ENCODE measurements around the gene ARFIP2.

ARFIP2 gene

DNA sequence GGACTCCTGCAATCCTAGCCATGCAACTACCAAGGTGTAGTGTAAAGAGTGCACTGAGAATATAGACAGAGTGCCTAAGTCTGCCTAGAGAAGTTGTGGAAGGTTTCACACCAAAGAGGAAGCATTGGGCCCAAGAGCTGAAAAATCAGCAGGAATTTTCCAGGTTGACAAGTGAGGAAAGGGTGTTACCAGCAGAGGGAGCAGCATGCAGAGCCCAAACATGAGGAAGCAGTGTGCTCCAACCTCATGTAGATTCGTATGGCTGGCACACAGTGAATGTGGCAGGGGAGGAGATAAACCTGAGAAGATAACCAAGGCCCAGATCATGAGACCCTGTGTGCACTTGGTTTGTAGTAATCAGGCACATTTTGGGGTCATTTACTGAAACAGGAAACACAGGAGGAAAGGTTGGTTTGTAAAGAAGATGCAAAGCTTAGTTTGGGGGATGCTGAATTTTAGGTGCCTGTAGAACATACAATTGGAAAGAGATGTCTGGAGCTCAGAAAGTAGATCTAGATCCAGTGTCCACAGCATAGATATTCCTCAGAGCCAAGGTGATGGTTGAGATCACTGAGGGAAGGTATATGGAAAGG is 42.1 kb downstream of the ARFIP2 start:
- DNase-seq: peak; percentile 73

DNA sequence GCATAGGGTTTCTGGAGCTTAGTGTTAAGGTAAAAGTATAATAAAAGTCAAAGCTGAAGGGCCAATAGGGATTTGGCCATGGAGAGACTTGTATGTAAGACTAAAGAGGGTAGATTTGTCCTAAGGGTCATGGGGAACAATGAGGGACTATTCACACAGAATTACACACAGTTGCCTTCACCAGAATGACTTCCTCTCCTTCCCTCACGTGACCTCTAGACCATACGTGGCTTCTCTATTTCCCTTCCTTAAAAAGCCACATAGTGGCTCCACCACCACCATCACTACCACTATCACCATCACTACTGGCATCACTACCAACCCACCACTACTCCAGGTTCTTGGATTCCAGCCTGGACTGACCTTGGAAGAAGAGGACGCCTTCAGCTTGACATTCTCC is 43.1 kb downstream of the ARFIP2 start:
- DNase-seq: no peak

DNA sequence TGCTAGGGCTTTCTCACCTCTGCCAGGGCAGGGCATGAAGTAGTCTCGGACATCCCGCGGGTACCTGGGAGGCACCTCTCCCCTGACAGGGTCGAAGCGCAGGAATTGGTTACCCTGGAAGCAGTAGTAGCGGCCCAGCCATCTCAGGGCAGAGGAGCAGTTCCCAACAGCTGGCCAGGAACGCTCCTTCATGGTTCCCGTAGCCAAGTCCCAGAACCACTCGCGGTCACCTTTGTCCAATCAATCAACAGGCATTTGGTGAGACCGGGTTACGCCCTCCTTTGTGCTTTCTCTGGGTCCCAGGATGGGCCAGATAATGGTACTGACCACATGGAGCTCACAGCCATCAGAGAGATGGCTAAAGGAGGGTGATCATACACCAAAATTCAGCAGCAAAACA is 43.7 kb downstream of the ARFIP2 start:
- no peak for DNase-seq

DNA sequence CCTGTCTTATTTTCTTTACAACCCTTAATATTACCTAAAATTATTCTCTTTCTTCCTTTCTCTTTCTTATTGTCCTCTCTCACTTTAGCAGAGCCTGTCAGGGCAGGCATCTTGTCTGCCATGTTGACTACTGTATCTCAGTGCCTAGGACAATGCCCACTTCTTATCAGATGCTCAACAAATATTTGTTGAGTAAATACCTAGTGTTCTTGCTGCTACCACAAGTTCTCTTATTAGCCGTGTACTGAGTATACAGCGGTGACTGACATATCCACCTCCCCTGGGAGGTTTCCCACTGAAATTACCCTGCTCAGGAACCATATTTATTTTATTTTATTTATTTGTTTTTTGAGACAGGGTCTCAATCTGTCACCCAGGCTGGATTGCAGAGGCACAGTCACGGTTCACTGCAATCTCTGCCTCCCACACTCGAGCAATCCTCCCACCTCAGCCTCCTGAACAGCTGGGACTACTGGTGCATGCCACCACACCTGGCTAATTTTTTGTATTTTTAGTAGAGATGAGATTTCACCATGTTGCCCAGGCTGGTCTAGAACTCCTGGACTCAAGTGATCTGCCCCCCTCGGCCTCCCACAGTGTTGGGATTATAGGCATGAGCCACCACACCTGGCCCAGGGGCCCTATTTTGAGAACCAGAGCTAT is 47.0 kb downstream of the ARFIP2 start:
- DNase-seq: no peak

DNA sequence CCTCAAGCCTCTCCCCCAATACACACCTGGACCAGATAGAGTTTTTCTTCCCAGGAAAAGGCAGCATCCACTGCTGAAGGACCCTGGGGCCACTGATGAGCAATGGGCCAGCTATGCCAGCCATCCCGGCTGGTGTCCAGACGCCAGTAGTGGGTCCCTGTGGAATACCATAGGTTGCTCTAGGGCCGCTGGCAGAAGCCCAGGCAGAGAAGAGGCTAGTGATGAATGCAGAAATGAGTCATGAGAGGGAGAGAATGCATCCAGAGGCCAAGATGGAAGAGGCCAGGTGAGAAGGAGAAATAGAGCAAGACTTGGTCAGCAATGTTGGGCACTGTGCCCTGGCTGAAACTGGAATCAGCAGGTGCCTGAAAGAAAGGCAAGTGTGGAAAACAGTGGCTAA is 49.3 kb downstream of the ARFIP2 start:
- DNase-seq: no peak

DNA sequence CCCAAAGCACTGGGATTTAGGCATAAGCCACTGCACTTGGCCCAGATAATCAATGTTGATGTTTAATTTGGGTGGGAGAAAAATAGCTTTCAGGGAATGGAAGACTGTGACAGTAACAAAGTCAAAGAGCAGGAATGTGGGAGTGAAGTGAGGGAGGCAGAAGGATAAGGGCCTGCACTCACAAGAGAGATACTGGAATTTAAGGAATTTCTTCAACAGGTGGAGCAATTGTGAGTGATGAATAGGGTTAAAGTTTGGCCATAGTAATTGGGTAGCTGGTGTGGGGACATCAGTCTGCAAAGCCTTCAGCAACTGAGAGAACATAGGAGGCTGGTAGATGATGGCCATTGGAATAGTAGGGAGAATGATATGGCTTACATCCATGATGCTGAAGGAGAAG is 53.6 kb downstream of the ARFIP2 start:
- no peak for DNase-seq
